Subcutaneous adipose tissue (tissue), 4 donors: ENCODE measurements around the gene SLC16A10. TPM values are rescaled to one million over a fixed set of nuclear protein-coding genes. Genes with fewer than 3 reads are reported as not detected.

Source experiments
- total RNA-seq, 4 donors: library from RNA; depleted of rRNA; stranded (reverse); fragments of >200 nt; gene quantifications; one replicate each; pipeline ENCODE4 v1.1.0, GENCODE V29; 2016
- TF ChIP-seq, protein P1 (sequence below): fragments of 450-650 bp; IDR thresholded peaks from one replicate; pipeline ENCODE4 v1.5.1; 2016; ENCODE audit warnings: low read depth, mild to moderate bottlenecking, control low read depth, antibody characterized with exemption, moderate library complexity

The SLC16A10 gene
- total RNA-seq, 4 donors from 2014 or later = 2.9 to 54.6 (median 5.8) TPM

DNA sequence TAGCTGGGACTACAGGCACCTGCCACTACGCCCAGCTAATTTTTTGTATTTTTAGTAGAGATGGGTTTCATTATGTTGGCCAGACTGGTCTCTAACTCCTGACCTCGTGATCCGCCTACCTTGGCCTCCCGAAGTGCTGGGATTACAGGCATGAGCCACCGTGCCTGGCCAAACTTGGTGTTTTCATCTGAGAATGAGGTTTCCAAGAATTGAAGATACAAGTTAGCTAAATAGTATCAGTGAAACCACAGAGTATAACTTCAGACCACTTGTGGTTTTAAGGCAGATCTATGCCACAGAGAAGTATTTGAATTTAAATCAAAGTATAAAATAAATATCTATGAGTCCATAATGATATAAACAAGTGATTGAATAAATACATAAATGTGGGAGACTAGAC lies 70.1 kb downstream of the SLC16A10 start:
- TF ChIP-seq, protein P1, sequence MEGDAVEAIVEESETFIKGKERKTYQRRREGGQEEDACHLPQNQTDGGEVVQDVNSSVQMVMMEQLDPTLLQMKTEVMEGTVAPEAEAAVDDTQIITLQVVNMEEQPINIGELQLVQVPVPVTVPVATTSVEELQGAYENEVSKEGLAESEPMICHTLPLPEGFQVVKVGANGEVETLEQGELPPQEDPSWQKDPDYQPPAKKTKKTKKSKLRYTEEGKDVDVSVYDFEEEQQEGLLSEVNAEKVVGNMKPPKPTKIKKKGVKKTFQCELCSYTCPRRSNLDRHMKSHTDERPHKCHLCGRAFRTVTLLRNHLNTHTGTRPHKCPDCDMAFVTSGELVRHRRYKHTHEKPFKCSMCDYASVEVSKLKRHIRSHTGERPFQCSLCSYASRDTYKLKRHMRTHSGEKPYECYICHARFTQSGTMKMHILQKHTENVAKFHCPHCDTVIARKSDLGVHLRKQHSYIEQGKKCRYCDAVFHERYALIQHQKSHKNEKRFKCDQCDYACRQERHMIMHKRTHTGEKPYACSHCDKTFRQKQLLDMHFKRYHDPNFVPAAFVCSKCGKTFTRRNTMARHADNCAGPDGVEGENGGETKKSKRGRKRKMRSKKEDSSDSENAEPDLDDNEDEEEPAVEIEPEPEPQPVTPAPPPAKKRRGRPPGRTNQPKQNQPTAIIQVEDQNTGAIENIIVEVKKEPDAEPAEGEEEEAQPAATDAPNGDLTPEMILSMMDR = no peak

DNA sequence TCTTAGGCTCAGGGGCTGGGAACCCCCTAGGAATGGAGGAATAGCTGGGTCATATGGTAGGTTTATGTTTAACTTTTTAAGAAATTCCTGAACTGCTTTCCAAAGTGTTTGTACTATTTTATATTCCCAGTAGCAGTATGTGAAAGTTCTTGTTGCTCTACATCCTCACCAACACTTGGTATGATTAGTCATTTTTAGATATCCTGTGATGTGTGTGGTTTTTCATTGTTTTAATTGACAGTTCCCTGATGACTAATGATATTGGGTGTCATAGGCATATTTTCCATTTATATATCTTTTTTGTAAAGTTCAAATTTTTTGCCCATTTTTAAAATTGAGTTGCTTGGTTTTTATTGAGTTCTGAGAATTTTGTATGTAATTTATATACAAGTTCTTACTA lies 72.3 kb downstream of the SLC16A10 start:
- TF ChIP-seq, protein P1 = no peak

DNA sequence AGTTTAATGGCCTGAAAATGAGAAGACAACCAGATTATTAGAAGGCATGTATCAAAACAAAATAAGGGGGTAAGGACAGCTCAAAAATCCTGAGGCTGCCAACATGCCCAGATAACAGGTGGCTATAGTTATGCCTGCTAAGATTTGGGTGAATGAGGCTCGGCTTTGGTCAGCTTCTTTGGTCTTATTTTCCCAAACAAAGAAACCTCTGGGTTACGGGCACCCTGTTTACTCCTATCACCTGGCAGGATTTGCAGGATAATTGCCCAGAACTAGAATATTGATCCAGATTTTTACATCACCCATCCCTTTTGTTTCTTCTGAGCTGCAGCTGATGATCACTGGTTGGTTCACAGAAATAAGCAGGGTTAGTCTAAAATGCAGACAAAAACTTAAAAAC lies 74.3 kb downstream of the SLC16A10 start:
- TF ChIP-seq, protein P1 = no peak

DNA sequence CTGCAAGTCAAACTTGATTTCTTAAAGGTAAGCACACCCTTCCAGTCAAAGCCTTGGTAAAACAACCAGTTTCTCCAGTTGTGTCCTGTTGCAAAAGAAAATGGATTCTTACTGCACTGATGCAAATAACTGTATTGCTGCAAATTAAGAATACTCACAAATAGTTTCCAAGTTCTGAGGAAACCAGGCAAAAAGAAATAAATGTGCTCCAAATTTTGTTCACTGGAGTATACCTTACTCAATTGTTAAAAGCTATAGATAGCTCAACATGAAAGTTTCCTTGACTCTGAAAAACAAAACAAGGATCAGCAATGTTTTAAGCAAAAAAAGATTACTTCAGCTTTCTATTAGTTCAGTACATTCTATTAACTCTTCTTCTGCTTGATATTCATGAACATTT lies 75.2 kb downstream of the SLC16A10 start:
- TF ChIP-seq, protein P1 = no peak

- TF ChIP-seq, protein P1 = no peak
These were observed 84.5 kb downstream of the SLC16A10 start for GRCh38 chr6:111171577-111172400.

DNA sequence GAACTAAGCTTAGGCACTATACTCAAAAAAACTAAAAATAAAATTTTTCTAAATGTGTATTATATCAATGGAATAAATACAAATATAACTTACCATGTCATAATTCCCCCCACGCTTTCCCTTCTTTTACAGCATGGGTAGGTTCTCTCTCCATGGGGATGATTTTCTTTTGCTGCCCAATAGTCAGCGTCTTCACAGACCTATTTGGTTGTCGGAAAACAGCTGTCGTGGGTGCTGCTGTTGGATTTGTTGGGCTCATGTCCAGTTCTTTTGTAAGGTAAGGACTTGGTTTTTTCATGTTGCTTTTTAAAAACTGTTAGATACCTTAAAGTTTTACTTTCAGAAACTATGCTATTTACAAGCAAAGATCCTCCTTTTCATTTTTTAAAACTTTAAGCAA lies 85.3 kb downstream of the SLC16A10 start:
- TF ChIP-seq, protein P1 = no peak

- TF ChIP-seq, protein P1 = no peak
These were observed 86.0 kb downstream of the SLC16A10 start for GRCh38 chr6:111173341-111173740.
